T-helper 1 cell treated with Interleukin-12 subunit alpha and Interleukin-12 subunit beta and Interleukin-4 antibody, amounts not matched to agents 30 μg/mL and 1 μg/mL, for 36 hours (primary cell): ENCODE data around the gene NEDD9.

Experiments
- H3K27ac Mint-ChIP-seq: one replicate; pipeline ENCODE4 v1.8.0; 2021; ENCODE audit warnings: mild to moderate bottlenecking, mixed read lengths
- H3K27me3 Mint-ChIP-seq: one replicate; pipeline ENCODE4 v1.8.0; 2021; ENCODE audit warnings: low read depth, mixed read lengths
- H3K36me3 Mint-ChIP-seq: one replicate; pipeline ENCODE4 v1.8.0; 2021; ENCODE audit warnings: low read depth, mixed read lengths
- H3K4me1 Mint-ChIP-seq: one replicate; pipeline ENCODE4 v1.8.0; 2021; ENCODE audit warnings: low read depth, mixed read lengths
- H3K4me3 Mint-ChIP-seq: one replicate; pipeline ENCODE4 v1.8.0; 2021; ENCODE audit warnings: mild to moderate bottlenecking, moderate library complexity, mixed read lengths
- H3K9me3 Mint-ChIP-seq: one replicate; pipeline ENCODE4 v1.8.0; 2021; ENCODE audit warnings: mixed read lengths

Gene NEDD9

GRCh38 chr6:11162262-11162661 lies 70.2 kb downstream of the NEDD9 start:
- H3K9me3 Mint-ChIP-seq = no peaks in the 10 kb centered on the region
- no peaks in the 10 kb centered on the region for H3K36me3 Mint-ChIP-seq
- no peak overlapping the region for H3K27ac Mint-ChIP-seq
- peaks cover 23% of the 10 kb centered on the region for H3K4me1 Mint-ChIP-seq
- no peak overlapping the region for H3K4me3 Mint-ChIP-seq
- H3K27me3 Mint-ChIP-seq = peaks cover 1% of the 10 kb centered on the region

- Mint-ChIP-seq H3K27ac (no peak overlapping the region), H3K36me3 (no peaks in the 10 kb centered on the region)
Measured at GRCh38 chr6:11161031-11161956, 71.2 kb downstream of the NEDD9 start.

GRCh38 chr6:11160199-11160598 lies 72.3 kb downstream of the NEDD9 start:
- Mint-ChIP-seq H3K4me3 (no peak overlapping the region), H3K36me3 (no peaks in the 10 kb centered on the region), H3K27me3 (peaks cover 17% of the 10 kb centered on the region), H3K4me1 (peaks cover 18% of the 10 kb centered on the region), H3K9me3 (no peaks in the 10 kb centered on the region), H3K27ac (no peak overlapping the region)

More at GRCh38 chr6:11161031-11161956, 71.2 kb downstream of the NEDD9 start:
- Mint-ChIP-seq H3K4me3 (no peak overlapping the region), H3K9me3 (no peaks in the 10 kb centered on the region), H3K4me1 (peaks cover 23% of the 10 kb centered on the region), H3K27me3 (peaks cover 9% of the 10 kb centered on the region)

- H3K9me3 Mint-ChIP-seq = no peaks in the 10 kb centered on the region
Measured at GRCh38 chr6:11155589-11155988, 76.9 kb downstream of the NEDD9 start.

GRCh38 chr6:11153447-11153846 lies 79.0 kb downstream of the NEDD9 start:
- Mint-ChIP-seq H3K27me3 (peaks cover 26% of the 10 kb centered on the region), H3K4me1 (peaks cover 10% of the 10 kb centered on the region), H3K4me3 (peak overlapping the region; percentile 85), H3K36me3 (no peaks in the 10 kb centered on the region), H3K9me3 (no peaks in the 10 kb centered on the region), H3K27ac (no peak overlapping the region)

More at GRCh38 chr6:11155589-11155988, 76.9 kb downstream of the NEDD9 start:
- Mint-ChIP-seq H3K27me3 (peaks cover 26% of the 10 kb centered on the region), H3K36me3 (no peaks in the 10 kb centered on the region), H3K27ac (no peak overlapping the region), H3K4me3 (no peak overlapping the region), H3K4me1 (peaks cover 10% of the 10 kb centered on the region)

GRCh38 chr6:11152581-11152980 lies 79.9 kb downstream of the NEDD9 start:
- H3K4me3 Mint-ChIP-seq = no peak overlapping the region
- no peak overlapping the region for H3K27ac Mint-ChIP-seq
- peaks cover 26% of the 10 kb centered on the region for H3K27me3 Mint-ChIP-seq
- no peaks in the 10 kb centered on the region for H3K36me3 Mint-ChIP-seq
- H3K9me3 Mint-ChIP-seq = no peaks in the 10 kb centered on the region
- peaks cover 10% of the 10 kb centered on the region for H3K4me1 Mint-ChIP-seq

- Mint-ChIP-seq H3K9me3 (no peaks in the 10 kb centered on the region), H3K27ac (no peak overlapping the region), H3K27me3 (peaks cover 20% of the 10 kb centered on the region), H3K36me3 (no peaks in the 10 kb centered on the region), H3K4me3 (no peak overlapping the region), H3K4me1 (peaks cover 10% of the 10 kb centered on the region)
Measured at GRCh38 chr6:11151488-11151887, 81.0 kb downstream of the NEDD9 start.

- no peak overlapping the region for H3K27ac Mint-ChIP-seq
Measured at GRCh38 chr6:11149551-11149950, 82.9 kb downstream of the NEDD9 start.

GRCh38 chr6:11146117-11146826 lies 86.2 kb downstream of the NEDD9 start:
- peaks cover 4% of the 10 kb centered on the region for H3K4me1 Mint-ChIP-seq
- H3K9me3 Mint-ChIP-seq = no peaks in the 10 kb centered on the region
- no peak overlapping the region for H3K4me3 Mint-ChIP-seq
- H3K27ac Mint-ChIP-seq = no peak overlapping the region
- no peaks in the 10 kb centered on the region for H3K36me3 Mint-ChIP-seq
- no peaks in the 10 kb centered on the region for H3K27me3 Mint-ChIP-seq

More at GRCh38 chr6:11149551-11149950, 82.9 kb downstream of the NEDD9 start:
- Mint-ChIP-seq H3K9me3 (no peaks in the 10 kb centered on the region), H3K4me1 (peaks cover 7% of the 10 kb centered on the region), H3K36me3 (no peaks in the 10 kb centered on the region), H3K27me3 (peaks cover 4% of the 10 kb centered on the region), H3K4me3 (no peak overlapping the region)

- no peak overlapping the region for H3K27ac Mint-ChIP-seq
- H3K9me3 Mint-ChIP-seq = no peaks in the 10 kb centered on the region
- no peaks in the 10 kb centered on the region for H3K36me3 Mint-ChIP-seq
- no peak overlapping the region for H3K4me3 Mint-ChIP-seq
- peaks cover 4% of the 10 kb centered on the region for H3K4me1 Mint-ChIP-seq
- H3K27me3 Mint-ChIP-seq = no peaks in the 10 kb centered on the region
Measured at GRCh38 chr6:11144393-11144851, 88.0 kb downstream of the NEDD9 start.

GRCh38 chr6:11143394-11144371 lies 88.8 kb downstream of the NEDD9 start:
- Mint-ChIP-seq H3K4me1 (peaks cover 5% of the 10 kb centered on the region), H3K27me3 (no peaks in the 10 kb centered on the region), H3K9me3 (no peaks in the 10 kb centered on the region), H3K36me3 (no peaks in the 10 kb centered on the region), H3K4me3 (no peak overlapping the region), H3K27ac (no peak overlapping the region)

GRCh38 chr6:11142296-11143027 lies 90.0 kb downstream of the NEDD9 start:
- H3K36me3 Mint-ChIP-seq = no peaks in the 10 kb centered on the region
- H3K4me1 Mint-ChIP-seq = peaks cover 5% of the 10 kb centered on the region
- no peaks in the 10 kb centered on the region for H3K9me3 Mint-ChIP-seq
- no peaks in the 10 kb centered on the region for H3K27me3 Mint-ChIP-seq
- no peak overlapping the region for H3K27ac Mint-ChIP-seq
- H3K4me3 Mint-ChIP-seq = no peak overlapping the region

- Mint-ChIP-seq H3K27ac (no peak overlapping the region), H3K4me1 (peaks cover 5% of the 10 kb centered on the region), H3K36me3 (no peaks in the 10 kb centered on the region), H3K9me3 (no peaks in the 10 kb centered on the region), H3K4me3 (no peak overlapping the region), H3K27me3 (no peaks in the 10 kb centered on the region)
Measured at GRCh38 chr6:11141295-11141694, 91.2 kb downstream of the NEDD9 start.
